Effector memory CD8-positive, alpha-beta T cell (primary cell): ENCODE measurements around the gene PLCB2.

Experiments
- ATAC-seq: fragments of 150-1000 bp; cut with Tn5 transposase; replicated peaks from 2 replicates; pipeline ENCODE4 v1.10.0; 2021; ENCODE audit warnings: mild to moderate bottlenecking, moderate library complexity
- DNase-seq, 3 experiments: peaks; one replicate each; pipeline ENCODE4 v3.0.0; 2021
- H3K27ac Mint-ChIP-seq, 2 donors: one replicate each; pipeline ENCODE4 v1.8.0; 2022; ENCODE audit warnings: mild to moderate bottlenecking in 2 of 2, mixed read lengths in 2 of 2, moderate library complexity in 2 of 2
- H3K27me3 Mint-ChIP-seq, 2 donors: one replicate each; pipeline ENCODE4 v1.8.0; 2022; ENCODE audit warnings: mixed read lengths in 2 of 2
- H3K36me3 Mint-ChIP-seq: one replicate; pipeline ENCODE4 v1.8.0; 2022; ENCODE audit warnings: mild to moderate bottlenecking, moderate library complexity, mixed read lengths; ENCODE audit not compliant: insufficient read depth
- H3K4me1 Mint-ChIP-seq, 2 donors: one replicate each; pipeline ENCODE4 v1.8.0; 2022; ENCODE audit warnings: low read depth in 2 of 2, mixed read lengths in 2 of 2
- H3K4me3 Mint-ChIP-seq, 2 donors: one replicate each; pipeline ENCODE4 v1.8.0; 2022; ENCODE audit warnings: mild to moderate bottlenecking in 2 of 2, mixed read lengths in 2 of 2, moderate library complexity in 2 of 2
- H3K9me3 Mint-ChIP-seq, 2 donors: one replicate each; pipeline ENCODE4 v1.8.0; 2022; ENCODE audit warnings: mixed read lengths in 2 of 2

Gene PLCB2

GRCh38 chr15:40325188-40325587 is 17.5 kb upstream of the PLCB2 start:
- peak overlapping the region; percentile 68 to 71 for H3K4me3 Mint-ChIP-seq
- no peak for ATAC-seq
- no peaks in the 10 kb centered on the region for H3K9me3 Mint-ChIP-seq
- H3K27ac Mint-ChIP-seq = no peak overlapping the region
- H3K4me1 Mint-ChIP-seq = peaks cover 26 to 29% of the 10 kb centered on the region in 2 donors
- no peaks in the 10 kb centered on the region for H3K36me3 Mint-ChIP-seq
- no peak for DNase-seq
- peaks cover 0 to 3% of the 10 kb centered on the region in 2 donors for H3K27me3 Mint-ChIP-seq

- Mint-ChIP-seq H3K36me3 (peaks cover 2% of the 10 kb centered on the region), H3K4me1 (peaks cover 27 to 29% of the 10 kb centered on the region in 2 donors), H3K27me3 (peaks cover 0 to 9% of the 10 kb centered on the region in 2 donors), H3K4me3 (peak overlapping the region; percentile 68 to 71), H3K9me3 (no peaks in the 10 kb centered on the region), H3K27ac (no peak overlapping the region)
- ATAC-seq = no peak
- DNase-seq = no peak
Measured at GRCh38 chr15:40323953-40324937, 16.5 kb upstream of the PLCB2 start.

GRCh38 chr15:40323239-40323952 is 15.7 kb upstream of the PLCB2 start, which contains the start of gene INAFM2:
TSS of gene INAFM2 (plus strand) at chr15:40323692. CDS start at chr15:40324056, 364 bp downstream.
- H3K4me1 Mint-ChIP-seq = peaks cover 25 to 26% of the 10 kb centered on the region in 2 donors

GRCh38 chr15:40322531-40323238 is 14.9 kb upstream of the PLCB2 start:
- peaks cover 2% of the 10 kb centered on the region for H3K36me3 Mint-ChIP-seq
- no peaks in the 10 kb centered on the region for H3K9me3 Mint-ChIP-seq
- H3K27ac Mint-ChIP-seq = peak overlapping the region in 1 of 2 donors; percentile 7
- ATAC-seq = peak; percentile 0
- DNase-seq = no peak
- peaks cover 0 to 9% of the 10 kb centered on the region in 2 donors for H3K27me3 Mint-ChIP-seq
- H3K4me3 Mint-ChIP-seq = peak overlapping the region; percentile 64 to 76
- peaks cover 25 to 26% of the 10 kb centered on the region in 2 donors for H3K4me1 Mint-ChIP-seq

More at GRCh38 chr15:40323239-40323952, 15.7 kb upstream of the PLCB2 start, which contains the start of gene INAFM2:
- Mint-ChIP-seq H3K27ac (peak within 1 kb of the TSS in 1 of 2 donors; percentile 7), H3K9me3 (no peaks in the 10 kb centered on the region), H3K36me3 (peaks cover 2% of the 10 kb centered on the region), H3K27me3 (peaks cover 0 to 9% of the 10 kb centered on the region in 2 donors), H3K4me3 (peak within 1 kb of the TSS; percentile 68 to 76)
- DNase-seq = peak; percentile 80 to 85 (median 81)
- peak; percentile 88 for ATAC-seq

GRCh38 chr15:40320931-40321371 is 13.2 kb upstream of the PLCB2 start:
- Mint-ChIP-seq H3K27ac (no peak overlapping the region), H3K27me3 (peaks cover 0 to 18% of the 10 kb centered on the region in 2 donors), H3K9me3 (no peaks in the 10 kb centered on the region), H3K4me3 (peak overlapping the region; percentile 36 to 45), H3K36me3 (peaks cover 2% of the 10 kb centered on the region), H3K4me1 (peaks cover 23 to 29% of the 10 kb centered on the region in 2 donors)
- ATAC-seq (peak; percentile 19), DNase-seq (peak; percentile 49 to 55 (median 52))

- DNase-seq (no peak), ATAC-seq (no peak)
- H3K4me1 Mint-ChIP-seq = peaks cover 24 to 32% of the 10 kb centered on the region in 2 donors
- no peak overlapping the region for H3K4me3 Mint-ChIP-seq
- H3K27me3 Mint-ChIP-seq = peaks cover 0 to 18% of the 10 kb centered on the region in 2 donors
- peaks cover 2% of the 10 kb centered on the region for H3K36me3 Mint-ChIP-seq
- H3K9me3 Mint-ChIP-seq = no peaks in the 10 kb centered on the region
- H3K27ac Mint-ChIP-seq = no peak overlapping the region
Measured at GRCh38 chr15:40320409-40320808, 12.7 kb upstream of the PLCB2 start.

- peaks cover 2% of the 10 kb centered on the region for H3K36me3 Mint-ChIP-seq
- H3K27me3 Mint-ChIP-seq = peaks cover 0 to 18% of the 10 kb centered on the region in 2 donors
- H3K4me1 Mint-ChIP-seq = peaks cover 32 to 44% of the 10 kb centered on the region in 2 donors
- no peaks in the 10 kb centered on the region for H3K9me3 Mint-ChIP-seq
- H3K27ac Mint-ChIP-seq = no peak overlapping the region
- ATAC-seq (no peak), DNase-seq (no peak)
- no peak overlapping the region for H3K4me3 Mint-ChIP-seq
Measured at GRCh38 chr15:40317580-40317979, 9.8 kb upstream of the PLCB2 start.

- Mint-ChIP-seq H3K36me3 (peaks cover 2% of the 10 kb centered on the region), H3K27me3 (peaks cover 0 to 18% of the 10 kb centered on the region in 2 donors)
- no peak for ATAC-seq
Measured at GRCh38 chr15:40316931-40317330, 9.2 kb upstream of the PLCB2 start.

GRCh38 chr15:40314723-40315276 is 7.1 kb upstream of the PLCB2 start:
- peaks cover 21 to 35% of the 10 kb centered on the region in 2 donors for H3K4me1 Mint-ChIP-seq
- ATAC-seq (no peak), DNase-seq (no peak)
- peak overlapping the region; percentile 86 to 93 for H3K27ac Mint-ChIP-seq
- peaks cover 0 to 12% of the 10 kb centered on the region in 2 donors for H3K27me3 Mint-ChIP-seq
- no peaks in the 10 kb centered on the region for H3K36me3 Mint-ChIP-seq
- H3K4me3 Mint-ChIP-seq = no peak overlapping the region
- H3K9me3 Mint-ChIP-seq = no peaks in the 10 kb centered on the region

More at GRCh38 chr15:40316931-40317330, 9.2 kb upstream of the PLCB2 start:
- no peak for DNase-seq
- peak overlapping the region in 1 of 2 donors; percentile 42 for H3K27ac Mint-ChIP-seq
- H3K4me3 Mint-ChIP-seq = no peak overlapping the region
- peaks cover 30 to 39% of the 10 kb centered on the region in 2 donors for H3K4me1 Mint-ChIP-seq
- no peaks in the 10 kb centered on the region for H3K9me3 Mint-ChIP-seq

GRCh38 chr15:40313531-40314398 is 6.0 kb upstream of the PLCB2 start:
- peak overlapping the region; percentile 70 to 78 for H3K4me3 Mint-ChIP-seq
- peak; percentile 93 for ATAC-seq
- peaks cover 0 to 10% of the 10 kb centered on the region in 2 donors for H3K27me3 Mint-ChIP-seq

GRCh38 chr15:40312370-40313158 is 4.8 kb upstream of the PLCB2 start:
- peak overlapping the region; percentile 86 to 93 for H3K27ac Mint-ChIP-seq
- no peaks in the 10 kb centered on the region for H3K9me3 Mint-ChIP-seq
- H3K4me3 Mint-ChIP-seq = peak overlapping the region; percentile 70 to 78
- peaks cover 36 to 50% of the 10 kb centered on the region in 2 donors for H3K4me1 Mint-ChIP-seq
- H3K36me3 Mint-ChIP-seq = peaks cover 3% of the 10 kb centered on the region
- peaks cover 0 to 10% of the 10 kb centered on the region in 2 donors for H3K27me3 Mint-ChIP-seq
- DNase-seq = no peak
- ATAC-seq = no peak

More at GRCh38 chr15:40313531-40314398, 6.0 kb upstream of the PLCB2 start:
- DNase-seq = peak; percentile 73 to 75 (median 74)
- Mint-ChIP-seq H3K27ac (peak overlapping the region; percentile 86 to 93), H3K36me3 (no peaks in the 10 kb centered on the region), H3K4me1 (peaks cover 30 to 46% of the 10 kb centered on the region in 2 donors), H3K9me3 (no peaks in the 10 kb centered on the region)
